HCT116 (cell line): Measurements from ENCODE around the gene MSH2. TPM values are rescaled to one million over a fixed set of nuclear protein-coding genes. Genes with fewer than 3 reads are reported as not detected.

Source experiments
- ATAC-seq: fragments of 200-7000 bp; cut with Tn5 transposase; 2 replicates; pipeline ENCODE4 v1.9.1; 2020; ENCODE audit warnings: mild to moderate bottlenecking, moderate library complexity
- BruUV-seq: library from RNA; stranded (reverse); fragments of 400-500 nt; replicated peaks from 2 replicates; lab custom pipeline; 2021; lab: Mats Ljungman, UMichigan
- CTCF ChIA-PET: fragments of 300-600 bp; sonication (Branson Sonifier 250); formaldehyde crosslinking; loops from one replicate; lab custom pipeline; 2021; ENCODE audit warnings: antibody characterized with exemption; lab: Charles Lee
- POLR2A ChIA-PET: fragments of 300-600, 350-600 bp; sonication (Branson Sonifier 250); formaldehyde crosslinking; loops from one replicate; lab custom pipeline; 2021; ENCODE audit warnings: antibody characterized with exemption; lab: Charles Lee
- RAD21 ChIA-PET, 2 experiments: fragments of 300-600 bp; sonication (Branson Sonifier 250); formaldehyde crosslinking; loops; one replicate each; lab custom pipeline; 2023; ENCODE audit warnings: low total read pairs in 2 of 2; ENCODE audit not compliant: uncharacterized antibody in 2 of 2, unreplicated experiment in 2 of 2, low non-redundant PET in 1 of 2; lab: Charles Lee
- DNase-seq: peaks from one replicate; pipeline ENCODE4 v3.0.0-alpha.2; 2010; ENCODE audit warnings: low read depth, low spot score
- H2AFZ ChIP-seq: fragments of 200-600 bp; shearing (Covaris generic), sonication (generic); 2 replicates; pipeline ENCODE4 v1.6.1; 2017; ENCODE audit warnings: low read depth, mixed run types, mixed read lengths, antibody characterized with exemption, low read length; ENCODE audit not compliant: poor library complexity, severe bottlenecking
- H3K27ac ChIP-seq: 2 replicates; pipeline ENCODE4 v1.5.1; 2012; ENCODE audit warnings: low read depth, low read length
- H3K27me3 ChIP-seq: fragments of 200-600 bp; sonication (generic); 2 replicates; pipeline ENCODE4 v1.6.1; 2016; ENCODE audit warnings: mixed run types, low read length, mixed read lengths; ENCODE audit not compliant: insufficient read depth
- H3K36me3 ChIP-seq, 2 experiments: fragments of 200-500 bp in 1 of 2; fragments of 200-600 bp in 1 of 2; sonication (Bioruptor generic) in 1 of 2; sonication (generic) in 1 of 2; 2 replicates each; pipeline versions ENCODE4 v1.5.1 to v1.6.1; 2014 to 2016; ENCODE audit warnings: low read length in 2 of 2, inconsistent platforms in 1 of 2, mixed read lengths in 1 of 2, mixed run types in 1 of 2; ENCODE audit not compliant: insufficient read depth in 2 of 2, control insufficient read depth in 1 of 2
- H3K4me1 ChIP-seq, 2 experiments: fragments of 200-600 bp in 1 of 2; sonication (generic) in 1 of 2; 2 replicates each; pipeline versions ENCODE4 v1.5.1 to v1.6.1; 2012 to 2017; ENCODE audit warnings: low read length in 2 of 2, inconsistent platforms in 1 of 2, mild to moderate bottlenecking in 1 of 2, mixed read lengths in 1 of 2, mixed run types in 1 of 2, moderate library complexity in 1 of 2; ENCODE audit not compliant: insufficient read depth in 2 of 2, control insufficient read depth in 1 of 2
- H3K4me2 ChIP-seq: fragments of 200-600 bp; sonication (generic); 2 replicates; pipeline ENCODE4 v1.6.1; 2017; ENCODE audit warnings: mixed run types, low read length, mixed read lengths
- H3K4me3 ChIP-seq, 2 experiments: fragments of 200-600 bp in 1 of 2; sonication (generic) in 1 of 2; replicated peaks in 1 of 2; 2 replicates each; pipeline ENCODE4 v1.5.1; 2011 to 2016; ENCODE audit warnings: low read length in 2 of 2, control low read depth in 1 of 2, low read depth in 1 of 2, mild to moderate bottlenecking in 1 of 2, mixed read lengths in 1 of 2, mixed run types in 1 of 2
- H3K79me2 ChIP-seq: fragments of 200-600 bp; sonication (generic); 2 replicates; pipeline ENCODE4 v1.6.1; 2017; ENCODE audit warnings: mild to moderate bottlenecking, mixed run types, low read length, moderate library complexity, mixed read lengths; ENCODE audit not compliant: insufficient read depth
- H3K9ac ChIP-seq: fragments of 200-600 bp; sonication (generic); 2 replicates; pipeline ENCODE4 v1.6.1; 2016; ENCODE audit warnings: low read length, mixed read lengths
- H3K9me2 ChIP-seq: fragments of 200-600 bp; sonication (generic), shearing (Covaris generic); 2 replicates; pipeline ENCODE4 v1.6.1; 2017; ENCODE audit warnings: mixed run types, mild to moderate bottlenecking, moderate library complexity; ENCODE audit not compliant: insufficient read depth
- H3K9me3 ChIP-seq, 2 experiments: fragments of 200-500 bp in 1 of 2; fragments of 200-600 bp in 1 of 2; sonication (Bioruptor generic) in 1 of 2; sonication (generic) in 1 of 2; 2 replicates each; pipeline ENCODE4 v1.6.1; 2014 to 2017; ENCODE audit warnings: low read length in 2 of 2, mixed read lengths in 2 of 2, inconsistent platforms in 1 of 2, low read depth in 1 of 2, mild to moderate bottlenecking in 1 of 2, mixed run types in 1 of 2, moderate library complexity in 1 of 2; ENCODE audit not compliant: control insufficient read depth in 1 of 2, insufficient read depth in 1 of 2
- H4K20me1 ChIP-seq: fragments of 200-600 bp; sonication (generic), shearing (Covaris generic); 2 replicates; pipeline ENCODE4 v1.6.1; 2017; ENCODE audit warnings: mixed run types, mild to moderate bottlenecking, moderate library complexity; ENCODE audit not compliant: insufficient read depth
- CBX3 ChIP-seq: IDR thresholded peaks from 2 replicates; pipeline ENCODE4 v1.6.1; 2012; ENCODE audit warnings: low read depth
- CEBPB ChIP-seq: IDR thresholded peaks from 2 replicates; pipeline ENCODE4 v1.6.1; 2012; ENCODE audit warnings: low read depth
- EGR1 ChIP-seq: IDR thresholded peaks from 2 replicates; pipeline ENCODE4 v1.6.1; 2012; ENCODE audit warnings: low read depth
- ELF1 ChIP-seq: IDR thresholded peaks from 2 replicates; pipeline ENCODE4 v1.6.1; 2012; ENCODE audit warnings: low read depth, borderline replicate concordance
- EZH2 ChIP-seq: fragments of 200-600 bp; sonication (generic); IDR thresholded peaks from 2 replicates; pipeline ENCODE4 v1.6.1; 2017; ENCODE audit warnings: antibody characterized with exemption, mixed run types
- EZH2phosphoT487 ChIP-seq: fragments of 200-600 bp; IDR thresholded peaks from 2 replicates; pipeline ENCODE4 v1.6.1; 2018; ENCODE audit warnings: antibody characterized with exemption, borderline replicate concordance
- JUND ChIP-seq: IDR thresholded peaks from 2 replicates; pipeline ENCODE4 v1.6.1; 2012
- POLR2A ChIP-seq: IDR thresholded peaks from 2 replicates; pipeline ENCODE4 v1.7.0; 2011; ENCODE audit warnings: borderline replicate concordance; ENCODE audit not compliant: insufficient read depth, insufficient read length; ENCODE audit errors: extremely low read depth
- POLR2AphosphoS5 ChIP-seq: IDR thresholded peaks from 2 replicates; pipeline ENCODE4 v1.6.1; 2011; ENCODE audit warnings: mild to moderate bottlenecking, low read depth, low read length, moderate library complexity
- RAD21 ChIP-seq: IDR thresholded peaks from 2 replicates; pipeline ENCODE4 v1.6.1; 2012; ENCODE audit warnings: low read depth, mild to moderate bottlenecking
- SIN3A ChIP-seq: IDR thresholded peaks from 2 replicates; pipeline ENCODE4 v1.6.1; 2012; ENCODE audit warnings: low read depth
- SP1 ChIP-seq: IDR thresholded peaks from 2 replicates; pipeline ENCODE4 v1.6.1; 2012; ENCODE audit warnings: low read depth
- TCF7L2 ChIP-seq: IDR thresholded peaks from 2 replicates; pipeline ENCODE4 v1.7.0; 2011; ENCODE audit warnings: borderline replicate concordance, inconsistent platforms; ENCODE audit not compliant: insufficient read depth, insufficient read length; ENCODE audit errors: extremely low read depth
- ZNF274 ChIP-seq: fragments of 200-500 bp; sonication (Bioruptor generic); IDR thresholded peaks from 2 replicates; pipeline ENCODE4 v1.6.1; 2014; ENCODE audit warnings: mild to moderate bottlenecking, low read depth, low read length, inconsistent platforms
- intact Hi-C: fragments of 100-400 bp; cut with micrococcal nuclease; formaldehyde crosslinking; loops from 2 replicates; pipeline ENCODE4 v1.10.0; 2022
- total RNA-seq: library from RNA; stranded (reverse); gene quantifications from one replicate; pipeline ENCODE4 v1.2.1, GENCODE V29; 2021; ENCODE audit not compliant: unreplicated experiment
- TF ChIP-seq, protein P1 (sequence below): IDR thresholded peaks from 2 replicates; pipeline ENCODE4 v1.6.1; 2012
- TF ChIP-seq, protein P2 (sequence below), 3 experiments: fragments of 200-600 bp in 1 of 3; sonication (generic) in 1 of 3; IDR thresholded peaks in 2 of 3; conservative IDR thresholded peaks in 1 of 3; 2 replicates each; pipeline ENCODE4 v1.5.1; 2012 to 2017; ENCODE audit warnings: low read depth in 2 of 3, low read length in 2 of 3, antibody characterized with exemption in 1 of 3, borderline replicate concordance in 1 of 3, control low read depth in 1 of 3, mild to moderate bottlenecking in 1 of 3, mixed read lengths in 1 of 3, mixed run types in 1 of 3, moderate library complexity in 1 of 3; ENCODE audit not compliant: insufficient read depth in 1 of 3
- TF ChIP-seq, protein P3 (sequence below): IDR thresholded peaks from 2 replicates; pipeline ENCODE4 v1.6.1; 2012
- TF ChIP-seq, protein P4 (sequence below): IDR thresholded peaks from 2 replicates; pipeline ENCODE4 v1.6.1; 2011; ENCODE audit warnings: mild to moderate bottlenecking, low read length, moderate library complexity; ENCODE audit not compliant: insufficient replicate concordance; ENCODE audit errors: extremely low read depth

The MSH2 gene
- total RNA-seq, 1 experiment from 2014 or later: 54.9 TPM

DNA sequence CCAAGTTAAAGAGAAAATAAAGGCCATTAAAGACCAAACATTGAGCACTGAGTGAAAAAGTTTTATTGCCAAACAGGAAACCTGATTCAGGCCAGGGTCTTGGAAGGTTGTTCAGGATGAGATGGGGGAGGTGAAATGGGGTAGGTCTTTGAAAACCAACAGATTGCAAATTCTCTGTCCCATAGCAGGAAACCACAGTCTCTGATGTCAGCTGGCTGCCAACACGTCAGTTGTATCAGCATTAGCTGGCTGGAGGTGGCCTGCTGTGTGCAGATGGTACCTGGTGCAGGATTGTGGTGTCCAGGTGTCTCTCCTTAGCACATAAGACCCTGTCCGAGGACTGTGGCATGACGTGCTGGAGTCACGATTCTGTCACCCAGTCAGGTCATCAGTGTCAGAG, 106.3 kb downstream of the MSH2 start:
- DNase-seq: no peak
- Histone ChIP-seq H3K9me3 (no peaks in the 10 kb centered on the region; a peak in 1 of 4 replicates), H3K4me1 (peaks cover 0 to 6% of the 10 kb centered on the region in 2 experiments; a peak in 1 of 4 replicates), H3K79me2 (no peaks in the 10 kb centered on the region), H3K4me2 (no peak overlapping the region), H3K27me3 (no peaks in the 10 kb centered on the region), H3K9ac (no peak overlapping the region), H2AFZ (no peak overlapping the region), H3K27ac (no peak overlapping the region), H3K9me2 (no peaks in the 10 kb centered on the region), H3K36me3 (no peaks in the 10 kb centered on the region), H3K4me3 (no peak overlapping the region), H4K20me1 (no peaks in the 10 kb centered on the region)
- CTCF ChIA-PET: no interaction called here
- RAD21 ChIA-PET: no interaction called here
- TF ChIP-seq SIN3A (no peak), ZNF274 (no peak), POLR2AphosphoS5 (no peak), JUND (no peak), RAD21 (no peak), EZH2 (no peak), EGR1 (no peak), CBX3 (no peak), TCF7L2 (no peak), ELF1 (no peak), SP1 (no peak), POLR2A (no peak), EZH2phosphoT487 (no peak), CEBPB (no peak)
- TF ChIP-seq, protein P1, sequence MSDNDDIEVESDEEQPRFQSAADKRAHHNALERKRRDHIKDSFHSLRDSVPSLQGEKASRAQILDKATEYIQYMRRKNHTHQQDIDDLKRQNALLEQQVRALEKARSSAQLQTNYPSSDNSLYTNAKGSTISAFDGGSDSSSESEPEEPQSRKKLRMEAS: no peak
- TF ChIP-seq, protein P2, sequence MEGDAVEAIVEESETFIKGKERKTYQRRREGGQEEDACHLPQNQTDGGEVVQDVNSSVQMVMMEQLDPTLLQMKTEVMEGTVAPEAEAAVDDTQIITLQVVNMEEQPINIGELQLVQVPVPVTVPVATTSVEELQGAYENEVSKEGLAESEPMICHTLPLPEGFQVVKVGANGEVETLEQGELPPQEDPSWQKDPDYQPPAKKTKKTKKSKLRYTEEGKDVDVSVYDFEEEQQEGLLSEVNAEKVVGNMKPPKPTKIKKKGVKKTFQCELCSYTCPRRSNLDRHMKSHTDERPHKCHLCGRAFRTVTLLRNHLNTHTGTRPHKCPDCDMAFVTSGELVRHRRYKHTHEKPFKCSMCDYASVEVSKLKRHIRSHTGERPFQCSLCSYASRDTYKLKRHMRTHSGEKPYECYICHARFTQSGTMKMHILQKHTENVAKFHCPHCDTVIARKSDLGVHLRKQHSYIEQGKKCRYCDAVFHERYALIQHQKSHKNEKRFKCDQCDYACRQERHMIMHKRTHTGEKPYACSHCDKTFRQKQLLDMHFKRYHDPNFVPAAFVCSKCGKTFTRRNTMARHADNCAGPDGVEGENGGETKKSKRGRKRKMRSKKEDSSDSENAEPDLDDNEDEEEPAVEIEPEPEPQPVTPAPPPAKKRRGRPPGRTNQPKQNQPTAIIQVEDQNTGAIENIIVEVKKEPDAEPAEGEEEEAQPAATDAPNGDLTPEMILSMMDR (IDR thresholded peaks at IDR 0.05 in 2 of 3, conservative IDR thresholded peaks at IDR 0.05 in 1 of 3; ENCODE audit: borderline replicate concordance in 1 of 3, insufficient read depth in 1 of 3, low read depth in 2 of 3, low read length in 2 of 3): no peak
- TF ChIP-seq, protein P3, sequence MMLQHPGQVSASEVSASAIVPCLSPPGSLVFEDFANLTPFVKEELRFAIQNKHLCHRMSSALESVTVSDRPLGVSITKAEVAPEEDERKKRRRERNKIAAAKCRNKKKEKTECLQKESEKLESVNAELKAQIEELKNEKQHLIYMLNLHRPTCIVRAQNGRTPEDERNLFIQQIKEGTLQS: no peak
- TF ChIP-seq, protein P4, sequence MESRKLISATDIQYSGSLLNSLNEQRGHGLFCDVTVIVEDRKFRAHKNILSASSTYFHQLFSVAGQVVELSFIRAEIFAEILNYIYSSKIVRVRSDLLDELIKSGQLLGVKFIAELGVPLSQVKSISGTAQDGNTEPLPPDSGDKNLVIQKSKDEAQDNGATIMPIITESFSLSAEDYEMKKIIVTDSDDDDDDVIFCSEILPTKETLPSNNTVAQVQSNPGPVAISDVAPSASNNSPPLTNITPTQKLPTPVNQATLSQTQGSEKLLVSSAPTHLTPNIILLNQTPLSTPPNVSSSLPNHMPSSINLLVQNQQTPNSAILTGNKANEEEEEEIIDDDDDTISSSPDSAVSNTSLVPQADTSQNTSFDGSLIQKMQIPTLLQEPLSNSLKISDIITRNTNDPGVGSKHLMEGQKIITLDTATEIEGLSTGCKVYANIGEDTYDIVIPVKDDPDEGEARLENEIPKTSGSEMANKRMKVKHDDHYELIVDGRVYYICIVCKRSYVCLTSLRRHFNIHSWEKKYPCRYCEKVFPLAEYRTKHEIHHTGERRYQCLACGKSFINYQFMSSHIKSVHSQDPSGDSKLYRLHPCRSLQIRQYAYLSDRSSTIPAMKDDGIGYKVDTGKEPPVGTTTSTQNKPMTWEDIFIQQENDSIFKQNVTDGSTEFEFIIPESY: no peak
- POLR2A ChIA-PET: no interaction called here
- no peak for ATAC-seq
- intact Hi-C loops: no loop called here
- no TSS peak for BruUV-seq
